ENCODE results near the gene PDCD1. TPM values are rescaled to one million over a fixed set of nuclear protein-coding genes. Genes with fewer than 3 reads are reported as not detected.
A peak's percentile ranks its signal among the peaks of the same experiment; 100 is the strongest.

PDCD1 gene
- total RNA-seq, 6 donors from 2014 or later = 0.49 to 4.2 (median 0.91) TPM; not detected in 1

GRCh38 chr2:241904791-241905710 lies 46.4 kb upstream of the PDCD1 start:
- no peaks in the 10 kb centered on the region for H3K9me3 ChIP-seq
- peak; percentile 4 to 60 for DNase-seq

DNA sequence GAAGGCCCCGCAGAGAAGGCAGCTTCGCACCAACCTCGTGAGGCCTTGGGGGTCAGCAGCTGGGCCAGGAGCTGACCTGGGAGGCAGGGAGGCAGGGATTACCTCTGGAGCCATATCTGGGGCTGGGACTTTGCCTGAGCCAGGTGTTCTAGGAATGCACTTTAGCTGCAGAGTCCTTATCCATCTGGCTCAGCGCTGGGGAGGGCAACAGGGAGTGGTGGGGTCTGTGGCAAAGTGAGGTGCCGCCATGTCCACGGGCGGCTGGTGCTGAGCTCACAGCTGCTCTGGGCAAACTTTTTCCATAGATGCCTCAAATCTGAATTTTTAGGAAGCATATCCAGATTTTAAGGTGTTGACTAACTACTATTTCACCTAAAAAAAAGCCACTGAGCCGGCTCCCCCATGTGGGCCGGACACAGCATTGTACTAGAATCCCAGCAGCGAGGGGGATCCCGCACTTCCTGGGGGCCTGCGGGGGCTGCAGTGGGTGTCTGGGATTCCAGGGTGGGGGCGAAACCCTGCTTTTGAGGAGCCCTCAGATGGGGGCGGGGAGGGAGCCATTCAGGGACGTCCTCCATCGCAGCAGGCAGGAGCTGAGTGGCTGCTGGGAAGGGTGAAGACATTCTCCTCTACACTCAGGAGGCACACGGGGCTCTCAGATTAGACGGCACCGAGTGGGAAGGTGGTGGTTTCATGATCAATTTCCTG lies 45.5 kb upstream of the PDCD1 start:
- DNase-seq (peak; percentile 13 to 42), ATAC-seq (ENCODE audit: low FRiP score in 2 of 2) (no peak)
- no peak for TF ChIP-seq CTCF (IDR thresholded peaks at IDR 0.05)
- no peaks in the 10 kb centered on the region for H3K27me3 ChIP-seq
- H3K4me1 ChIP-seq = peaks cover 0 to 15% (median 5%) of the 10 kb centered on the region in 4 donors
- no peaks in the 10 kb centered on the region for H3K9me3 ChIP-seq
- no peaks in the 10 kb centered on the region for H3K36me3 ChIP-seq
- no peak overlapping the region for H3K4me3 ChIP-seq
- H3K27ac ChIP-seq = no peak overlapping the region
- 88 to 91% methylated on average over 16 to 18 of the region's 19 CpGs for WGBS, 2 donors

More at GRCh38 chr2:241904791-241905710, 46.4 kb upstream of the PDCD1 start:
- 90 to 91% methylated on average over 19 to 29 of the region's 29 CpGs for WGBS, 2 donors
- Histone ChIP-seq H3K27me3 (no peaks in the 10 kb centered on the region), H3K4me1 (peaks cover 0 to 15% (median 5%) of the 10 kb centered on the region in 4 donors), H3K4me3 (no peak overlapping the region), H3K36me3 (no peaks in the 10 kb centered on the region), H3K27ac (no peak overlapping the region)
- TF ChIP-seq POLR2A (IDR thresholded peaks at IDR 0.05) = no peak
- no peak for TF ChIP-seq EP300 (IDR thresholded peaks at IDR 0.05)
- no peak for TF ChIP-seq POLR2AphosphoS5 (IDR thresholded peaks at IDR 0.05)
- no peak for TF ChIP-seq CTCF (IDR thresholded peaks at IDR 0.05)
- ATAC-seq (ENCODE audit: low FRiP score in 2 of 2) = no peak

DNA sequence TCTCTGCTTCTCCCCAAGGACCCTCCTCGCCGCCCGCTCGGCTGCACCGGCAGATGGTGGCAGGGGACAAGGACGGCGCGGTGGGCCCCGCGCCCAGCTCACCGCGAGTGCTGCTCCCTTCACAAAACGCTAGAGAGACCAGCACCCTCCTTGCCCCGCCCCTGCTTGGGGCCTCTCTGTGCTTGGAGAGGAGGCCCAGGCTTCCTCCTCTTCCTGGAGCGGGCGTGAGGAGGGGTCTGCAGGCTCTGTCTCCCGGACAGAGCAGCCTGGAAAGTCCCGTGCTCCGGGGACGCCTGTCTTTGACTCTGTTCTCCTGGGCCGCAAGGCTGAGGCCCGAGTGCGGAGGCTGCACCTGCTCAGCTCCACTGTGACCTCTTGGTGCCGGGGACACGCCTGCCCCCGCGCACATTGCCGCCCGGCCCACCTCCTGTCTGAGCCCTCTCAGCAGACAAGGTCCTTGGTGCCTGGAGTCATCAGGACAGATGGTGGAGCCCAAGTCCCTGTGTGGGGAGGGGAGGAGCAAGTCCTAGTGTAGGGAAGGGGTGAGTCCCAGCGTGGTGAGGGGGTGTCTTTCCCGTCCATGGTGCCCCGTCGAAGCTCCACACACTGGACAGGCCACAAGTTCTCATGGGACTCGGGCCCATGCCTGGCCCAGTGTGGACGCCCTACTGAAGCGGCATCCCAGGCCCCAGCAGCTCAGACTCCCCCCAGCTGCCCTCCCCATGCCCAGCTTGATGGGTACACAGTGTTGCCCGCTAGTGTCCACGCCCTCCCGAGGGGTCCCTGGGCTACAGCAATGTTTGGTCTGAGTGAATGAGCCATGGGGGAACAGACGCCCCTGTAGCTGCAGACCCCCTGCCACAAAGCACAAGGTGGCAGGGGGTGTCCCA lies 44.7 kb upstream of the PDCD1 start:
- no peaks in the 10 kb centered on the region for H3K27me3 ChIP-seq
- ATAC-seq (ENCODE audit: low FRiP score in 2 of 2) (no peak), DNase-seq (peak; percentile 16 to 81)
- H3K36me3 ChIP-seq = no peaks in the 10 kb centered on the region
- TF ChIP-seq CTCF (IDR thresholded peaks at IDR 0.05) (no peak), POLR2AphosphoS5 (IDR thresholded peaks at IDR 0.05) (no peak), EP300 (IDR thresholded peaks at IDR 0.05) (no peak), POLR2A (IDR thresholded peaks at IDR 0.05) (no peak)
- no peak overlapping the region for H3K27ac ChIP-seq
- no peak overlapping the region for H3K4me3 ChIP-seq
- WGBS, 2 donors = 88 to 95% methylated on average over 23 to 39 of the region's 40 CpGs
- H3K4me1 ChIP-seq = peaks cover 0 to 15% (median 5%) of the 10 kb centered on the region in 4 donors
- H3K9me3 ChIP-seq = no peaks in the 10 kb centered on the region

DNA sequence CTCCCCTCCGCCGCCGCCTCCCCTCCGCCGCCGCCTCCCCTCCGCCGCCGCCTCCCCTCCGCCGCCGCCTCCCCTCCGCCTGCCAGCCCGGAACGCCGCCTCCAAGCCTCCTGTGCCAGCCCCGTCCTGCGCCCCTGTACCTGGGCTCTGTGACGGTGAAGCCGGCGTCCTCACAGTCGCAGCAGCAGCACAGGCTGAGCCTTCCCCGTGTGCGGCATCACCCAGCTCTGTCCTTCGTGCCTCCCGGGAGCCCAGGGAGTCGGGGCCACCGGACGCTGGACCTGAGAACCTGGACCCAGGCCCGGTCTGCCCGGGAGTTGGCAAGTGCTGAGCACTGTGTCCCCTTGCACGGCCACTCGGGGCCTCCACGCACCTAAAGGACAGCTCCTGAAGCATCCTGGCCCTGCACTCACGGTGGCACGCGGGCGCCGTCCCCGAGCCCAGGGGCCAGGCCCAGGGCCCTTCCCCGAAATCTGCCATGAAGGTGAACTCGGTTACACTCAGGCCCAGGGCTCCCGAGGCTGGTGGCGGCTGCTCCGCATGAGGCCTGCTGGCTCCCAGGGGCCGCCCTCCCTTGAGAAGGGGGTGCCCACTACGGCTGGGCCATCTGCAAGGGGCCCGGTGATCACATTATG lies 43.8 kb upstream of the PDCD1 start:
- TF ChIP-seq EP300 (IDR thresholded peaks at IDR 0.05) (no peak), CTCF (IDR thresholded peaks at IDR 0.05) (no peak), POLR2AphosphoS5 (IDR thresholded peaks at IDR 0.05) (no peak), POLR2A (IDR thresholded peaks at IDR 0.05) (no peak)
- H3K4me1 ChIP-seq = peaks cover 0 to 15% (median 5%) of the 10 kb centered on the region in 4 donors
- H3K36me3 ChIP-seq = no peaks in the 10 kb centered on the region
- ATAC-seq (ENCODE audit: low FRiP score in 2 of 2) (no peak), DNase-seq (peak in 1 of 2 donors; percentile 19)
- H3K27me3 ChIP-seq = no peaks in the 10 kb centered on the region
- WGBS, 2 donors = 36 to 93% methylated on average over 18 to 19 of the region's 48 CpGs
- no peak overlapping the region for H3K27ac ChIP-seq
- peak overlapping the region in 2 of 4 donors; percentile 34 to 39 for H3K4me3 ChIP-seq
- H3K9me3 ChIP-seq = no peaks in the 10 kb centered on the region

Measured in upper lobe of left lung (tissue), 6 donors.